ENCODE results near the gene UNC13A. TPM values are rescaled to one million over a fixed set of nuclear protein-coding genes. Genes with fewer than 3 reads are reported as not detected.

The UNC13A gene
- total RNA-seq, 1 donor from 2014 or later, result 2.1 TPM

- Mint-ChIP-seq H3K4me1 (ENCODE audit: low read depth) (peaks cover 10% of the 10 kb centered on the region), H3K36me3 (ENCODE audit: low read depth) (peaks cover 3% of the 10 kb centered on the region), H3K27ac (ENCODE audit: unreplicated experiment) (no peak overlapping the region), H3K9me3 (ENCODE audit: low read depth) (peaks cover 12% of the 10 kb centered on the region), H3K4me3 (ENCODE audit: unreplicated experiment) (no peak overlapping the region), H3K27me3 (ENCODE audit: low read depth) (no peaks in the 10 kb centered on the region)
- no peak for TF ChIP-seq CTCF (IDR thresholded peaks at IDR 0.05)
- DNase-seq (ENCODE audit: low spot score), result peak; percentile 86
Measured at GRCh38 chr19:17655751-17656472, 32.2 kb downstream of the UNC13A start.

- Mint-ChIP-seq H3K4me3 (ENCODE audit: unreplicated experiment) (no peak overlapping the region), H3K27me3 (ENCODE audit: low read depth) (no peaks in the 10 kb centered on the region), H3K4me1 (ENCODE audit: low read depth) (peaks cover 10% of the 10 kb centered on the region), H3K27ac (ENCODE audit: unreplicated experiment) (no peak overlapping the region), H3K9me3 (ENCODE audit: low read depth) (peaks cover 12% of the 10 kb centered on the region), H3K36me3 (ENCODE audit: low read depth) (peaks cover 3% of the 10 kb centered on the region)
- DNase-seq (ENCODE audit: low spot score), result peak; percentile 64
- TF ChIP-seq CTCF (IDR thresholded peaks at IDR 0.05), result no peak
Measured at GRCh38 chr19:17654993-17655392, 33.2 kb downstream of the UNC13A start.

GRCh38 chr19:17652627-17653026 is 35.5 kb downstream of the UNC13A start:
- Mint-ChIP-seq H3K4me1 (ENCODE audit: low read depth) (no peaks in the 10 kb centered on the region), H3K9me3 (ENCODE audit: low read depth) (peaks cover 10% of the 10 kb centered on the region), H3K27me3 (ENCODE audit: low read depth) (no peaks in the 10 kb centered on the region), H3K36me3 (ENCODE audit: low read depth) (peaks cover 3% of the 10 kb centered on the region), H3K4me3 (ENCODE audit: unreplicated experiment) (no peak overlapping the region), H3K27ac (ENCODE audit: unreplicated experiment) (no peak overlapping the region)
- TF ChIP-seq CTCF (IDR thresholded peaks at IDR 0.05), result no peak
- DNase-seq (ENCODE audit: low spot score), result peak; percentile 38

- Mint-ChIP-seq H3K27ac (ENCODE audit: unreplicated experiment) (no peak overlapping the region), H3K36me3 (ENCODE audit: low read depth) (no peaks in the 10 kb centered on the region), H3K9me3 (ENCODE audit: low read depth) (no peaks in the 10 kb centered on the region), H3K4me3 (ENCODE audit: unreplicated experiment) (no peak overlapping the region), H3K4me1 (ENCODE audit: low read depth) (no peaks in the 10 kb centered on the region), H3K27me3 (ENCODE audit: low read depth) (no peaks in the 10 kb centered on the region)
- no peak for TF ChIP-seq CTCF (IDR thresholded peaks at IDR 0.05)
- peak; percentile 72 for DNase-seq (ENCODE audit: low spot score)
Measured at GRCh38 chr19:17648786-17649185, 39.4 kb downstream of the UNC13A start.

- no peaks in the 10 kb centered on the region for H3K9me3 Mint-ChIP-seq (ENCODE audit: low read depth)
- H3K4me1 Mint-ChIP-seq (ENCODE audit: low read depth), result no peaks in the 10 kb centered on the region
- TF ChIP-seq CTCF (IDR thresholded peaks at IDR 0.05), result no peak
- H3K27ac Mint-ChIP-seq (ENCODE audit: unreplicated experiment), result no peak overlapping the region
- no peak overlapping the region for H3K4me3 Mint-ChIP-seq (ENCODE audit: unreplicated experiment)
- H3K36me3 Mint-ChIP-seq (ENCODE audit: low read depth), result no peaks in the 10 kb centered on the region
- DNase-seq (ENCODE audit: low spot score), result peak; percentile 92
- no peaks in the 10 kb centered on the region for H3K27me3 Mint-ChIP-seq (ENCODE audit: low read depth)
Measured at GRCh38 chr19:17648097-17648660, 40.0 kb downstream of the UNC13A start.
